Caki2 (cell line): Measurements from ENCODE around the gene DNAJC30. TPM values are rescaled to one million over a fixed set of nuclear protein-coding genes. Genes with fewer than 3 reads are reported as not detected.
"Not testable (repeated sequence)": the region's sequence is repeated elsewhere in the genome, so short reads cannot be mapped to it uniquely, and the experiment has no call there.

ENCODE experiments used
- DNase-seq: peaks from one replicate; pipeline ENCODE4 v3.0.0-alpha.2; 2015; ENCODE audit warnings: low read depth
- in situ Hi-C: cut with HindIII; loops from 2 replicates; pipeline ENCODE4 v1.10.0; 2016; ENCODE audit warnings: low sequenced_read_pairs, low pct_unique_long_range_greater_than_20kb, mixed read lengths
- total RNA-seq: library from RNA; depleted of rRNA; stranded (reverse); fragments of >200 nt; shearing (Covaris generic); gene quantifications from 2 replicates; pipeline ENCODE4 v1.2.3, GENCODE V29; 2014; ENCODE audit warnings: low replicate concordance

The DNAJC30 gene
- total RNA-seq, 1 experiment from 2014 or later: 10.7 TPM

DNA sequence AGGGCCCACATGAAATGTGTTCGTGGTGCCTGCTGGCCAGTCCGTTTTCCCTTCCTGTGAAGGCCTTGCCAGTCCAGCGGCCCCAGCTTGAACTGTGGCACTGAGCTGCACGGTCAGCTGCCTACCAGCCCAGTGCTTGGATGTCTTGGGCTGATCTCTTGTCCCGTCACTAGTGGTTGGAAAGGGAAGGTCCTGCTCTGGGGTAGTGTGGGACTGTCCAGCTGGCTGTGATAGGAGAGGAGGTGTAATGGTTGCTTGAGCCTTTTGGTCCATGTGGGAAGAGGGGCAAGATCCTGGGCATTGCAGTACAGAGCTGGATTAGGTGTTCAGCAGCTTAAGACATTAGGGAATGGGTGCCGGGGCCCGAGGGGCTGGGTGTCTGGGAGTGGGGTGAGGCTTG is 15.2 kb upstream of the DNAJC30 start:
- DNase-seq: no peak
- in situ Hi-C loops: no loop called here

GRCh38 chr7:73696372-73696771 is 13.1 kb upstream of the DNAJC30 start:
- DNase-seq: no peak
- in situ Hi-C loops: no loop called here

GRCh38 chr7:73690646-73691045 is 7.4 kb upstream of the DNAJC30 start:
- no peak for DNase-seq
- in situ Hi-C loops: no loop called here

GRCh38 chr7:73688288-73688687 is 5.0 kb upstream of the DNAJC30 start:
- in situ Hi-C loops: no loop called here
- no peak for DNase-seq

DNA sequence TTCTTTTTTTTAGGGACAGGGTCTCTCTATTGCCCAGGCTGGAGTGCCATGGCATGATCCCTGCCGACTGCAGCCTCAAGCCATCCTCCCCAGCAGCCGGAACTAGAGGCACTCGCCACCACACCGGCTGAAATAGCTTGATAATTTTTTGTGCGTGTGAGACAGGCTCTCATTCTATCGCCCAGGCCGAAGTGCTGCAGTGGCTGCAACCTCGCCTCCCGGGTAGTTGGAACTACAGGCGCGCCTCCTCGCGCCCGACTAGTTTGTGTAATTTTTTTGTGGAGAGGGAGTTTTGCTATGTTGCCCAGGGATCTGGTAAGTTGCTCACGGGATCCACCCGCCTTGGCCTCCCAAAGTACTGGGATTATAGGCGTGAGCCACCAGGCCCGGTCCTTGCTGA is 2.1 kb upstream of the DNAJC30 start:
- no peak for DNase-seq
- in situ Hi-C loops: no loop called here

DNA sequence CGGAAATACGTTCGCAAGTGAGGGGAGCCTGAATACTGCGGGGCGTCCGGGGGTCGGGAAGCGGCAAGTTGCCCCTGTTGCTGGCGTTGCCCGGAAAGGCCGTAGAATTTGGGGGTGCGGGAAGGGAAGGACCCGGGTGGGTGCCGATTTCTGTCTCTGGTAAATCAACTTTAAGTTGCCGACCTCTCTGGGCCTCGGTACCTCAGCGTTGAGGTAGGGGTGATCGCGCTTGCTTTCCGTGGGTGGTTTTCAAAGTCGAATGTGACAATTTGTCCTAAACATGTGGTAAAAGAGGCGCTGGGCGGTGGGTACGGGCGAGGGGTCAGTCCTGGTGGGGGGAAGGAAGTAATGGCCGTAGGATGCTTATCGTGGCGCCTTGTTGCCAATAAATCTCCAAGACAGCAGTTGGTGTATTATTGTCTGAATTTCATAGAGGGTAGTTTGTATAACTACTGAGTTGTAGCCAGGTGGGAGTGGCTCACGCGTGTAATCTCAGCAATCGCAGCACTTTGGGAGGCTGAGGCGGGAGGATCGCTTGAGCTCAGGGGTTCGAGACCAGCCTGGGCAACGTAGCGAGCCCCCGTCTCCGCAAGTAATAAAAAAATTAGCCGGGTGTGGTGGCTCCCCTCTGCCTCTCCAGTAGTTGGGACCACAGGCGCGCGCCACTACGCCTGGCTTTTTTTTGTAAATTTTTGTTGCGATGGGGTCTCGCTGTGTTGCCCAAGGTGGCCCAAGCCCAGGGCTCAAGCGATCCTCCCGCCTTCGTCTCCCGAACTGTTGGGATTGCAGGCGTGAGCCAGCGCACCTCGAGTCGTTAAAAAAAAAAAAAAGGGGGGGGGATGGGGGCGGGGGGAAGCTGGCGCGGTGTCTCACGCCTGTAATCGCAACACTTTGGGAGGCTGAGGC is 788 bp upstream of the DNAJC30 start:
- in situ Hi-C loops: no loop called here
- DNase-seq: no peak

DNA sequence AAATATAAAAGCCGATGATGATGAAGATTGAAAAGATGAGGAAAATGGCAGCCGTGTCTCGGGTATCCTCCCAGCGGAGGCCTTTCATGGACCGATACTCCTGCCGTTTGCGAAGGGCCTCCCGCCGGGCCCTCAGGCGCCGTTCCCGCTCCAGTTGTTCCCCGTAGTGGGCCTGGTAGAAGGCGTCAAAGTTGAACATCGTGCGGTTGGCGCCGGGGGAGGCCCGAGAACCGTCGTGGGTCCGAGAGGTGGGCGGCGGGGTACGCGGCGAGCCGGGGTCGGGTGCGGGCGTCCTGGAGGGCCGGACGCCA is 553 bp downstream of the DNAJC30 start:
- in situ Hi-C loops: no loop called here
- DNase-seq: no peak

GRCh38 chr7:73681031-73681430 is 2.2 kb downstream of the DNAJC30 start:
- DNase-seq: no peak
- in situ Hi-C loops: no loop called here

GRCh38 chr7:73680501-73680900 is 2.8 kb downstream of the DNAJC30 start:
- in situ Hi-C loops: no loop called here
- no peak for DNase-seq

GRCh38 chr7:73679709-73680108 is 3.5 kb downstream of the DNAJC30 start:
- DNase-seq: no peak
- in situ Hi-C loops: no loop called here

DNA sequence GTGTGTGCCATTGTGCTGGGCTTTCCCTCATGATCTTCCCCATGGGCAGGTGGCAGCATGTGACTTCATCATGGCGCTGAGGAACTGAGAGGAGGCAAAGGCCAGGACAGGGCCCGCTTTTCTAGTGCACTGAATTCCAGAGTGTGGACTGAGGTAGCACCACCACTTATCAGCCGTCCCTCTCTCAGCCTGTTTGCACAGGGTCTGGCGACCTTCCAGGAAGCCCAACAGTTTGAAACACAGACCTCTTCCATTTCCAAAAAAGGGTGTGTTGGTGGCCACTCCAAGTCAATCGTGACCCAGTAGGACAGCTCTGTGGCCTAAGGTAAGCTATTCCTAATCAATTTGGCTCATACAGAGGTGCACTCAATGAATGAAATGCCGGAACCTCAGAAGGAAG is 4.4 kb downstream of the DNAJC30 start:
- no peak for DNase-seq
- in situ Hi-C loops: no loop called here

DNA sequence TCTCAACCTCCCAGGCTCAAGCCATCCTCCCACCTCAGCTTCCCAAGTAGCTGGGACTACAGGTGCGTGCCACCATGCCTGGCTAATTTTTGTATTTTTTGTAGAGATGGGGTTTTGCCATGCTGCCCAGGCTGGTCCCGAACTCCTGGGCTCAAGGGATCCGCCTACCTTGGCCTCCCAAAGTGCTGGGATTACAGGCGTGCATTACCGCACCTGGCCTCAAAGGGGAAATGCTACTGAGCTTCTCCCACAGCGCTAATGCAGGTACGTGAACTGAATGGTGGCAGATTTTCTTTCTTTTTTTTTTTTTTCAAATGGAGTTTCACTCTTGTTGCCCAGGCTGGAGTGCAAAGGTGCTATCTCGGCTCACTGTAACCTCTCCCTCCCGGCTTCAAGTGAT is 7.2 kb downstream of the DNAJC30 start:
- DNase-seq, in situ Hi-C loops: not testable (repeated sequence)

GRCh38 chr7:73674468-73675124 is 8.7 kb downstream of the DNAJC30 start:
- in situ Hi-C loops: no loop called here
- DNase-seq: no peak

DNA sequence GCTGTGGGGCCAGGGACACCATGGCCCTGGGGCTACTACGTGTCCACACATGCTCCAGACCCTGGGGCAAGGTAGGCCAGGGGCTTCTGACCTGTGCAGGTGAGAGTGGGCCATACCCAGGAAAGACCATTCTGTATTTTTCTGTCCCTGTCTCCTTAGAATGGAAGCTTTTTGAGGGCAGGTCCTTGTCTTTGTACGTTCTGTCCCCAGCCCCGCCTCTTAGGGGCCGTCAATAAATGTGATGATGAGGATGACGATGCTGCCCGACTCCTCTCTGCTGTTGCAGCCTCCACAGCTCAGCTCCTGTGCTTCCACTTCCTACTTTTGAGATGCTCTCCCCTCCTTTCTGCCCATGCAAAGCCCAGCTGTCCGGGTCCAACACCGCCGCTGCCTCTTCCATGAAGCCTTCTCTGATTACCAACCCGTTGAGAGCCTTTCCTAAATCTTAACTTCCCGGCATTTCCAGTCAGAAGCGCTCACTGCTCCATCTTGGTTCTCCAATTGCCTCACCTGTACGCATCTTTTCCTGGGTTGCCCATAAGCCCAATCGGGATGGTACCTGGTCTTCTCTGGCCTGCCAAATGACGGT is 11.3 kb downstream of the DNAJC30 start:
- in situ Hi-C loops: no loop called here
- DNase-seq: no peak

DNA sequence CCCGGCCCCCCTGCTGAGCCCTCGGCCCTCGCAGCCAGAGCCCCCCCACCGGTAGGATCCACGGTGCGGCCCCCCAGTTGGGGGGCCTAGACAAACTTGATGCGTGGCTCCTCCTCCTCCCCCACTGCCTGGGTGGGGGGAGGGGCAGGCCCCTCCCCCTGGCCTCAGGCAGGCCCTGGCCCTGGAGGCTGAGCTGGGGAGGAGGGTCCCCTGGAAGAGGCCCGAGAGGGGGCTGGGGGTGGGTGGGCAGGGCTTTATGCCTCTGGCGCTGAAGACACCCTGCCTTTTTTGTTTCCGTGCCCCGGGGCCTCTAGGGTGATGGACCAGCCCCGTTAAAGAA is 12.0 kb downstream of the DNAJC30 start:
- in situ Hi-C loops: no loop called here
- DNase-seq: no peak

DNA sequence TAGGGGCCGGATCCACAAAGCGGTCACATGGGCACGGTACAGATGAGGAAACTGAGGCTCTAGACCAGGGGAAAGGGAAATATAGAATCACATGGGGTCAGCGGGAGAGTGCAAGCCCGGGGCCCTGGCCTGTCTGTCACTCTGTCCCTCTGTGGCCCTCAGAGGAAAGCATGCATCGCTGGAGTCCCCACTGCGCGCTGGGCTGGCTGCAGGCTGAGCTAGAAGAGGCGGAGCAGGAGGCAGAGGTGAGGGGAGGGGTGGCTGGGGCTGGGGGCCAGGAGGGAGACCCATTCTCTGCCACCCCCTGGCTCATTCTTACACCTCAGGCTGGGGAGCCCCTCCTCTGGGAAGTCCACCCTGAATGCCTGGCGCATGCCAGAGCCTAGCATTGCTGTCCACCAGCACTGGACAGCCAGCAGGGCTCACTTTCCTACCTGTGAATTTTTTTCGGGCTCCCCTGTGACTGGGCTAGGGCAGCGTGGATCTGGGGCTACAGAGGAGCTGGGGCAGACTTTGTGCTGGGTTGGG is 13.3 kb downstream of the DNAJC30 start:
- in situ Hi-C loops: no loop called here
- no peak for DNase-seq

DNA sequence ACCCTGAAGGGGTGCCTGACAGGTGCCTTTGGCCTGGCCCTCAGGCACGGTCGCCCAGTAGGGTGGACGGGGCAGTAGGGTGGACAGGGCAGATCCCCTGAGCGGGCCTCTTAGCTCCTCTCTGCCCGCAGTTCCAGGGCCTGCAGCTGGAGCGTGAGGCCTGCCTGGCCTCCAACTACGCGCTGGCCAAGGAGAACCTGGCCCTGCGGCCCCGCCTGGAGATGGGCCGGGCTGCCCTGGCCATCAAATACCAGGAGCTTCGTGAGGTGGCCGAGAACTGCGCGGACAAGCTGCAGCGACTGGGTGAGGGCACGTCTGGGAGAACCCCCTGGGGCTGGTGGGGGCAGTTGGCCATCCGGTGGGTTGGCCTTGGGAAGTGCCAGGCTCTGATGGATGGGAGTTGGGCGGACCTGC is 14.0 kb downstream of the DNAJC30 start:
- in situ Hi-C loops: no loop called here
- DNase-seq: no peak

DNA sequence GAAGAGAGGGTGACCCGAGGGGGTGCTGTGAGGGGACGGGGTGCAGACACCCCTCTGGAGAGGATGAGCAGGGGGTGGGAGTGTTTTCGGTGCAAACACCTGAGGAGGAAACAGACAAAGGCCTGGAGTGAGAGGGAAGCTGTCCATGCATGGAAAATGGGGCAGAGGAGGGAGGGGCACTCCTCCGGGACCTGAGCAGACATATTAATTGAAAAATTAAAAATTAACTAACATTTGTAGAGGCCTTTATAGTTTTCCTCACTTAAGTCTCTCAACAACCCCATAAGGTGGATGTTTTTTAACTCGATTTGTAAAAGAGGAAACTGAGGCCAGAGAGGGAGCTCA is 14.4 kb downstream of the DNAJC30 start:
- in situ Hi-C loops: no loop called here
- DNase-seq: no peak

- DNase-seq: no peak
- in situ Hi-C loops: no loop called here
Measured at GRCh38 chr7:73668103-73668885, 15.0 kb downstream of the DNAJC30 start.
